ENCODE measurements around the gene ERCC6. TPM values are rescaled to one million over a fixed set of nuclear protein-coding genes. Genes with fewer than 3 reads are reported as not detected.

Gene ERCC6
- total RNA-seq, 1 donor from 2014 or later, result 19.9 TPM

- no peaks in the 10 kb centered on the region for H3K27me3 ChIP-seq (ENCODE audit: low read depth)
- no peaks in the 10 kb centered on the region for H3K36me3 ChIP-seq
- no peak for DNase-seq
- no peak overlapping the region for H3K4me3 ChIP-seq
- no peak for TF ChIP-seq CTCF (IDR thresholded peaks at IDR 0.05; ENCODE audit: borderline replicate concordance)
- intact Hi-C loops (cut with micrococcal nuclease), result no loop called here
- H3K4me1 ChIP-seq, result no peaks in the 10 kb centered on the region
- H3K9me3 ChIP-seq (replicated peaks), result peaks cover 10% of the 10 kb centered on the region
- no peak overlapping the region for H3K27ac ChIP-seq (replicated peaks)
Observed at GRCh38 chr10:49549640-49550346, 10.9 kb upstream of the ERCC6 start.

- intact Hi-C loops (cut with micrococcal nuclease), result no loop called here
Observed at GRCh38 chr10:49543604-49544003, 4.7 kb upstream of the ERCC6 start.

GRCh38 chr10:49542353-49542752 lies 3.4 kb upstream of the ERCC6 start:
- no peak overlapping the region for H3K27ac ChIP-seq (replicated peaks)
- H3K4me3 ChIP-seq, result no peak overlapping the region
- TF ChIP-seq CTCF (IDR thresholded peaks at IDR 0.05; ENCODE audit: borderline replicate concordance), result no peak
- H3K4me1 ChIP-seq, result peaks cover 25% of the 10 kb centered on the region
- intact Hi-C loops (cut with micrococcal nuclease), result no loop called here
- H3K36me3 ChIP-seq, result no peaks in the 10 kb centered on the region
- no peak for DNase-seq
- no peaks in the 10 kb centered on the region for H3K27me3 ChIP-seq (ENCODE audit: low read depth)
- peaks cover 10% of the 10 kb centered on the region for H3K9me3 ChIP-seq (replicated peaks)

More at GRCh38 chr10:49543604-49544003, 4.7 kb upstream of the ERCC6 start:
- Histone ChIP-seq H3K9me3 (replicated peaks) (peaks cover 10% of the 10 kb centered on the region), H3K27me3 (ENCODE audit: low read depth) (no peaks in the 10 kb centered on the region), H3K4me3 (no peak overlapping the region), H3K36me3 (no peaks in the 10 kb centered on the region), H3K27ac (replicated peaks) (no peak overlapping the region), H3K4me1 (peaks cover 13% of the 10 kb centered on the region)
- DNase-seq, result no peak
- TF ChIP-seq CTCF (IDR thresholded peaks at IDR 0.05; ENCODE audit: borderline replicate concordance), result no peak

GRCh38 chr10:49541762-49542161 lies 2.8 kb upstream of the ERCC6 start:
- peaks cover 10% of the 10 kb centered on the region for H3K9me3 ChIP-seq (replicated peaks)
- H3K27me3 ChIP-seq (ENCODE audit: low read depth), result no peaks in the 10 kb centered on the region
- intact Hi-C loops (cut with micrococcal nuclease), result no loop called here
- H3K4me3 ChIP-seq, result no peak overlapping the region
- no peak overlapping the region for H3K27ac ChIP-seq (replicated peaks)
- H3K36me3 ChIP-seq, result no peaks in the 10 kb centered on the region
- DNase-seq, result no peak
- no peak for TF ChIP-seq CTCF (IDR thresholded peaks at IDR 0.05; ENCODE audit: borderline replicate concordance)
- H3K4me1 ChIP-seq, result peaks cover 29% of the 10 kb centered on the region

- DNase-seq, result no peak
- Histone ChIP-seq H3K27ac (replicated peaks) (peak overlapping the region; percentile 92), H3K27me3 (ENCODE audit: low read depth) (no peaks in the 10 kb centered on the region), H3K36me3 (no peaks in the 10 kb centered on the region), H3K4me1 (peaks cover 45% of the 10 kb centered on the region), H3K9me3 (replicated peaks) (peaks cover 8% of the 10 kb centered on the region), H3K4me3 (peak overlapping the region; percentile 86)
- intact Hi-C loops (cut with micrococcal nuclease), result no loop called here
- TF ChIP-seq CTCF (IDR thresholded peaks at IDR 0.05; ENCODE audit: borderline replicate concordance), result no peak
Observed at GRCh38 chr10:49540056-49540797, 1.3 kb upstream of the ERCC6 start.

All from left ventricle myocardium inferior (tissue), 1 donor.